Ramos (cell line): ENCODE measurements around the gene SLC4A8.
"Not testable (repeated sequence)": the region's sequence is repeated elsewhere in the genome, so short reads cannot be mapped to it uniquely, and the experiment has no call there.

Source experiments
- in situ Hi-C: fragments of 300-500 bp; cut with MboI; formaldehyde crosslinking; loops from one replicate; pipeline ENCODE4 v1.14.3; 2022; ENCODE audit warnings: low sequenced_read_pairs; ENCODE audit not compliant: unreplicated experiment

SLC4A8 gene

GRCh38 chr12:51460519-51460918 is 35.9 kb downstream of the SLC4A8 start:
- in situ Hi-C loops, result no loop called here

GRCh38 chr12:51465491-51465890 is 40.9 kb downstream of the SLC4A8 start:
- in situ Hi-C loops, result no loop called here

GRCh38 chr12:51470116-51470515 is 45.5 kb downstream of the SLC4A8 start:
- in situ Hi-C loops, result no loop called here

GRCh38 chr12:51471111-51471864 is 46.7 kb downstream of the SLC4A8 start:
- in situ Hi-C loops, result no loop called here

- in situ Hi-C loops, result no loop called here
These were observed 48.4 kb downstream of the SLC4A8 start for GRCh38 chr12:51472984-51473383.

- in situ Hi-C loops, result no loop called here
These were observed 49.3 kb downstream of the SLC4A8 start for GRCh38 chr12:51473947-51474346.

GRCh38 chr12:51475543-51475942 is 50.9 kb downstream of the SLC4A8 start:
- in situ Hi-C loops, result no loop called here

GRCh38 chr12:51480978-51481377 is 56.3 kb downstream of the SLC4A8 start:
- in situ Hi-C loops, result no loop called here

GRCh38 chr12:51482929-51483697 is 58.5 kb downstream of the SLC4A8 start:
- in situ Hi-C loops, result no loop called here

GRCh38 chr12:51484119-51484518 is 59.5 kb downstream of the SLC4A8 start:
- in situ Hi-C loops, result no loop called here

- in situ Hi-C loops, result no loop called here
These were observed 63.6 kb downstream of the SLC4A8 start for GRCh38 chr12:51488281-51488680.

- in situ Hi-C loops, result no loop called here
These were observed 68.7 kb downstream of the SLC4A8 start for GRCh38 chr12:51493281-51493680.

- in situ Hi-C loops, result no loop called here
These were observed 72.3 kb downstream of the SLC4A8 start for GRCh38 chr12:51496895-51497294.

- in situ Hi-C loops, result no loop called here
These were observed 80.2 kb downstream of the SLC4A8 start for GRCh38 chr12:51504851-51505250.

GRCh38 chr12:51505360-51506105 is 80.9 kb downstream of the SLC4A8 start:
- in situ Hi-C loops, result no loop called here

GRCh38 chr12:51507178-51507577 is 82.5 kb downstream of the SLC4A8 start:
- in situ Hi-C loops, result no loop called here

- in situ Hi-C loops, result no loop called here
These were observed 83.7 kb downstream of the SLC4A8 start for GRCh38 chr12:51508285-51508684.

GRCh38 chr12:51511546-51512260 is 87.1 kb downstream of the SLC4A8 start:
- in situ Hi-C loops, result no loop called here

GRCh38 chr12:51512438-51512837 is 87.8 kb downstream of the SLC4A8 start:
- in situ Hi-C loops, result no loop called here

- in situ Hi-C loops, result not testable (repeated sequence)
These were observed 90.4 kb downstream of the SLC4A8 start for GRCh38 chr12:51515037-51515436.
